ENCODE results near the gene SPANXB1. TPM values are rescaled to one million over a fixed set of nuclear protein-coding genes. Genes with fewer than 3 reads are reported as not detected.

Gene SPANXB1
- total RNA-seq, 2 experiments from 2014 or later: not detected

Other genes starting within 250 kb of the SPANXB1 start
- gene LDOC1, start 174.5 kb downstream of the SPANXB1 start, total RNA-seq: 1 to 10 TPM; 2.1 to 2.2 TPM
- gene SPANXC, start 239.9 kb downstream of the SPANXB1 start, total RNA-seq: not detected

Data from CD8-positive, alpha-beta T cell (primary cell).